B cell (primary cell): ENCODE data around the gene RRBP1. TPM values are rescaled to one million over a fixed set of nuclear protein-coding genes. Genes with fewer than 3 reads are reported as not detected.

ENCODE experiments used
- ATAC-seq: fragments of 200-7000 bp; cut with Tn5 transposase; one replicate; pipeline ENCODE4 v1.10.0; 2021; ENCODE audit warnings: low read depth, mild to moderate bottlenecking, moderate number of reproducible peaks, moderate library complexity
- CTCF ChIA-PET: fragments of 350-600 bp; sonication (Branson Sonifier 250); formaldehyde crosslinking; loops from one replicate; lab custom pipeline; 2021; ENCODE audit warnings: antibody characterized with exemption, inconsistent platforms; lab: Charles Lee
- POLR2A ChIA-PET: fragments of 350-600 bp; sonication (Branson Sonifier 250); formaldehyde crosslinking; loops from one replicate; lab custom pipeline; 2021; ENCODE audit warnings: antibody characterized with exemption; lab: Charles Lee
- DNase-seq: peaks from one replicate; pipeline ENCODE4 v3.0.0; 2013
- H2AFZ ChIP-seq: 2 replicates; pipeline ENCODE4 v1.6.1; 2012; ENCODE audit warnings: mild to moderate bottlenecking, low read depth, low read length; ENCODE audit not compliant: insufficient read depth, poor library complexity, severe bottlenecking
- H3K27ac ChIP-seq, 2 donors: 1 replicate in 1 of 2; 2 replicates in 1 of 2; pipeline ENCODE4 v1.5.1; 2012 to 2013; ENCODE audit warnings: low read length in 2 of 2, mild to moderate bottlenecking in 2 of 2, moderate library complexity in 1 of 2
- H3K27me3 ChIP-seq, 4 experiments: fragments of 200-600 bp in 1 of 4; sonication (generic) in 1 of 4; replicated peaks in 1 of 4; 1 replicate in 2 of 4; 2 replicates in 2 of 4; pipeline versions ENCODE4 v1.6.1 to v1.7.0; 2013 to 2016; ENCODE audit warnings: low read length in 3 of 4, mild to moderate bottlenecking in 2 of 4, mixed read lengths in 1 of 4, moderate library complexity in 1 of 4; ENCODE audit not compliant: insufficient read depth in 4 of 4, control insufficient read depth in 3 of 4; ENCODE audit errors: control extremely low read depth in 1 of 4
- H3K36me3 ChIP-seq, 2 experiments: replicated peaks in 1 of 2; 1 replicate in 1 of 2; 2 replicates in 1 of 2; pipeline versions ENCODE4 v1.6.1 to v1.7.1; 2013; ENCODE audit warnings: low read length in 1 of 2; ENCODE audit not compliant: insufficient read depth in 2 of 2, control insufficient read depth in 1 of 2; ENCODE audit errors: control extremely low read depth in 1 of 2, extremely low read depth in 1 of 2
- H3K4me1 ChIP-seq, 2 donors: fragments of 200-600 bp in 1 of 2; sonication (generic) in 1 of 2; 1 replicate in 1 of 2; 2 replicates in 1 of 2; pipeline versions ENCODE4 v1.5.1 to v1.6.1; 2013 to 2017; ENCODE audit warnings: low read length in 2 of 2; ENCODE audit not compliant: control insufficient read depth in 2 of 2, insufficient read depth in 2 of 2
- H3K4me2 ChIP-seq: replicated peaks from 2 replicates; pipeline ENCODE3; 2012; ENCODE audit warnings: mild to moderate bottlenecking, low read depth, low read length; ENCODE audit not compliant: poor library complexity, severe bottlenecking
- H3K4me3 ChIP-seq, 5 experiments: fragments of 200-600 bp in 1 of 5; sonication (generic) in 1 of 5; 1 replicate in 3 of 5; 2 replicates in 2 of 5; pipeline versions ENCODE4 v1.5.1 to v1.7.0; 2011 to 2016; ENCODE audit warnings: low read length in 4 of 5, mild to moderate bottlenecking in 4 of 5, low read depth in 2 of 5, control low read depth in 1 of 5, moderate library complexity in 1 of 5; ENCODE audit not compliant: insufficient read depth in 1 of 5; ENCODE audit errors: control extremely low read depth in 1 of 5, extremely low read depth in 1 of 5
- H3K79me2 ChIP-seq: fragments of 200-600 bp; sonication (generic); one replicate; pipeline ENCODE4 v1.6.0; 2016; ENCODE audit warnings: low read length; ENCODE audit not compliant: control insufficient read depth, insufficient read depth
- H3K9ac ChIP-seq: fragments of 200-600 bp; sonication (generic); 2 replicates; pipeline ENCODE4 v1.6.1; 2017; ENCODE audit warnings: mild to moderate bottlenecking, low read length, moderate library complexity
- H3K9me3 ChIP-seq, 3 donors: one replicate each; pipeline versions ENCODE4 v1.6.1 to v1.7.1; 2013; ENCODE audit warnings: low read length in 2 of 3; ENCODE audit not compliant: control insufficient read depth in 2 of 3, insufficient read depth in 1 of 3; ENCODE audit errors: control extremely low read depth in 1 of 3
- H4K20me1 ChIP-seq: 2 replicates; pipeline ENCODE4 v1.6.0; 2012; ENCODE audit warnings: mild to moderate bottlenecking, low read length; ENCODE audit not compliant: insufficient read depth, control insufficient read depth, poor library complexity, severe bottlenecking
- H3K27ac Mint-ChIP-seq: one replicate; pipeline ENCODE4 v1.8.0; 2021; ENCODE audit warnings: mixed read lengths
- H3K27me3 Mint-ChIP-seq: one replicate; pipeline ENCODE4 v1.8.0; 2021; ENCODE audit warnings: mixed read lengths
- H3K4me1 Mint-ChIP-seq: one replicate; pipeline ENCODE4 v1.8.0; 2021; ENCODE audit warnings: mixed read lengths
- H3K4me3 Mint-ChIP-seq: one replicate; pipeline ENCODE4 v1.8.0; 2021; ENCODE audit warnings: mixed read lengths
- H3K9me3 Mint-ChIP-seq: one replicate; pipeline ENCODE4 v1.8.0; 2022; ENCODE audit warnings: mixed read lengths; ENCODE audit not compliant: insufficient read depth
- EZH2 ChIP-seq: IDR thresholded peaks from 2 replicates; pipeline ENCODE4 v1.6.1; 2012; ENCODE audit warnings: borderline replicate concordance, low read depth, mild to moderate bottlenecking, moderate library complexity, low read length; ENCODE audit not compliant: insufficient read depth, poor library complexity, severe bottlenecking
- WGBS: methylation state at CpG from one replicate; pipeline ENCODE4 v1.1.5; 2013; ENCODE audit warnings: missing lambda C conversion rate; ENCODE audit not compliant: insufficient coverage; 5-methylcytosine and 5-hydroxymethylcytosine counted together
- intact Hi-C: fragments of 100-400 bp; cut with micrococcal nuclease; formaldehyde crosslinking; loops from one replicate; pipeline ENCODE4 v1.10.0; 2022
- polyA plus RNA-seq: library from polyadenylated mRNA; depleted of rRNA; stranded (reverse); fragments of >200 nt; gene quantifications from 2 replicates; pipeline ENCODE4 v1.2.3, GENCODE V29; 2012
- total RNA-seq, 2 donors: library from RNA; stranded (reverse); fragments of 120-200 nt in 1 of 2; gene quantifications; 1 replicate in 1 of 2; 2 replicates in 1 of 2; pipeline versions ENCODE4 v1.2.3 to v1.2.4, GENCODE V29; 2013 to 2022
- TF ChIP-seq, protein P1 (sequence below): fragments of 200-600 bp; IDR thresholded peaks from one replicate; pipeline ENCODE4 v1.8.0; 2022; ENCODE audit warnings: antibody characterized with exemption, mild to moderate bottlenecking

The RRBP1 gene
- total and polyA plus RNA-seq, 2 donors (not counting 1 experiment from before 2014, with no cell fraction given) = 10.9 to 27.5 TPM

- H3K9me3 ChIP-seq = no peaks in the 10 kb centered on the region
- Mint-ChIP-seq H3K27ac (no peak overlapping the region), H3K9me3 (no peaks in the 10 kb centered on the region), H3K4me1 (peaks cover 21% of the 10 kb centered on the region), H3K4me3 (no peak overlapping the region), H3K27me3 (no peaks in the 10 kb centered on the region)
- no peak overlapping the region for H3K27ac ChIP-seq
- intact Hi-C loops = no loop called here
- peaks cover 36% of the 10 kb centered on the region for H3K79me2 ChIP-seq
- no peaks in the 10 kb centered on the region for H3K36me3 ChIP-seq
- TF ChIP-seq EZH2 = no peak
- TF ChIP-seq, protein P1, sequence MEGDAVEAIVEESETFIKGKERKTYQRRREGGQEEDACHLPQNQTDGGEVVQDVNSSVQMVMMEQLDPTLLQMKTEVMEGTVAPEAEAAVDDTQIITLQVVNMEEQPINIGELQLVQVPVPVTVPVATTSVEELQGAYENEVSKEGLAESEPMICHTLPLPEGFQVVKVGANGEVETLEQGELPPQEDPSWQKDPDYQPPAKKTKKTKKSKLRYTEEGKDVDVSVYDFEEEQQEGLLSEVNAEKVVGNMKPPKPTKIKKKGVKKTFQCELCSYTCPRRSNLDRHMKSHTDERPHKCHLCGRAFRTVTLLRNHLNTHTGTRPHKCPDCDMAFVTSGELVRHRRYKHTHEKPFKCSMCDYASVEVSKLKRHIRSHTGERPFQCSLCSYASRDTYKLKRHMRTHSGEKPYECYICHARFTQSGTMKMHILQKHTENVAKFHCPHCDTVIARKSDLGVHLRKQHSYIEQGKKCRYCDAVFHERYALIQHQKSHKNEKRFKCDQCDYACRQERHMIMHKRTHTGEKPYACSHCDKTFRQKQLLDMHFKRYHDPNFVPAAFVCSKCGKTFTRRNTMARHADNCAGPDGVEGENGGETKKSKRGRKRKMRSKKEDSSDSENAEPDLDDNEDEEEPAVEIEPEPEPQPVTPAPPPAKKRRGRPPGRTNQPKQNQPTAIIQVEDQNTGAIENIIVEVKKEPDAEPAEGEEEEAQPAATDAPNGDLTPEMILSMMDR = no peak
- DNase-seq (no peak), ATAC-seq (no peak)
- ChIA-PET POLR2A (no interaction called here), CTCF (interaction anchor here (1.0 to 1.1 kb wide), 2 partner anchors 17 to 18 kb away, joined by 3 to 4 read pairs; partner anchors contain the start of gene RRBP1)
- H3K4me2 ChIP-seq = no peak overlapping the region
- no peak overlapping the region for H3K9ac ChIP-seq
- H3K27me3 ChIP-seq = no peaks in the 10 kb centered on the region
- no CpG with 5 or more reads among the region's 2 CpGs for WGBS
- H3K4me1 ChIP-seq = peaks cover 9 to 10% of the 10 kb centered on the region in 2 donors
- no peaks in the 10 kb centered on the region for H4K20me1 ChIP-seq
- no peak overlapping the region for H3K4me3 ChIP-seq
- no peak overlapping the region for H2AFZ ChIP-seq
Measured at GRCh38 chr20:17665756-17666155, 16.3 kb downstream of the RRBP1 start.

DNA sequence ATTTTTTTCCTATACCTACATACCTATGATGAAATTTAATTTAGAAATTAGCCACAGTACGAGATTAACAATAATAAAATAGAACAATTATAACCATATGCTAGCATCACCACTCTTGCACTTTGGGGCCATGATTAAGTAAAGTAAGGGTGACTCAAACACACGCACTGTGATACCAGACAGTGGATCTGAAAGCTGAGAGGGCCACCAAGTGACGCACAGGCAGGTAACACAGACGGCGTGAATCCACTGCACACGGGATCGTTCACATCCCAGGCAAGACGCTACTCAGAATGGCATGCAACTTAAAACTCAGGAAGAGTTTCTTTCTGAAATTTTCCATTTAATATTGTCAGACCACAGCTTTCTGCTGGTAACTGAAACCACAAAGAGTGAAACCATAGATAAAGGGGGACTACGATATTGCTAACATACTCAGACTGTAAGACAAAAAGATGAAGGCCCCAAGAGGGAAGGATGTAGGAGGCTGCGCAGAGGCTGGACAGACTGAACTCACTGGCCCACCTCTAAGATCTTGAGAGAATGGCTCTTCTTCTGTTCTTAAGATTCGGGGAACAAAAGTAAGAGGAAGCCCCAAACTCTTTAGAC is 17.9 kb downstream of the RRBP1 start:
- intact Hi-C loops = no loop called here
- 43% methylated on average over 8 of the region's 11 CpGs for WGBS
- H3K79me2 ChIP-seq = peaks cover 27% of the 10 kb centered on the region

More for the DNA sequence above, 17.9 kb downstream of the RRBP1 start:
- no peak overlapping the region for H3K4me3 Mint-ChIP-seq
- H3K9me3 Mint-ChIP-seq = no peaks in the 10 kb centered on the region
- ATAC-seq (no peak), DNase-seq (no peak)
- Histone ChIP-seq H3K9ac (no peak overlapping the region), H4K20me1 (no peaks in the 10 kb centered on the region), H3K4me3 (no peak overlapping the region), H3K27ac (no peak overlapping the region), H3K27me3 (no peaks in the 10 kb centered on the region), H3K9me3 (no peaks in the 10 kb centered on the region), H3K4me2 (no peak overlapping the region), H2AFZ (no peak overlapping the region), H3K4me1 (peaks cover 10 to 13% of the 10 kb centered on the region in 2 donors), H3K36me3 (peaks cover 0 to 4% of the 10 kb centered on the region in 2 experiments)
- POLR2A ChIA-PET = no interaction called here
- H3K27ac Mint-ChIP-seq = no peak overlapping the region
- H3K4me1 Mint-ChIP-seq = peaks cover 24% of the 10 kb centered on the region
- no peaks in the 10 kb centered on the region for H3K27me3 Mint-ChIP-seq
- no peak for TF ChIP-seq EZH2
- TF ChIP-seq, protein P1 = no peak
- CTCF ChIA-PET = interaction anchor here (0.7 to 1.3 kb wide), 4 partner anchors 14 to 331 kb away, joined by 3 to 4 read pairs (median 3); no protein-coding TSS in a partner anchor
